Neural progenitor cell (in vitro differentiated cells): Measurements from ENCODE around the gene SPTBN4. TPM values are rescaled to one million over a fixed set of nuclear protein-coding genes. Genes with fewer than 3 reads are reported as not detected.
A peak's percentile ranks its signal among the peaks of the same experiment; 100 is the strongest.

Experiments used
- DNase-seq: peaks from one replicate; pipeline ENCODE4 v3.0.0-alpha.2; 2016; ENCODE audit warnings: low spot score
- H2AFZ ChIP-seq: fragments of 200-600 bp; sonication (generic); replicated peaks from 2 replicates; pipeline ENCODE4 v1.6.1; 2016; ENCODE audit warnings: antibody characterized with exemption
- H3F3A ChIP-seq: fragments of 200-600 bp; sonication (generic); 2 replicates; pipeline ENCODE4 v1.6.1; 2016; ENCODE audit warnings: antibody characterized with exemption, low read depth
- H3K27ac ChIP-seq: fragments of 200-600 bp; sonication (generic); 2 replicates; pipeline ENCODE4 v1.5.1; 2016; ENCODE audit warnings: mild to moderate bottlenecking
- H3K27me3 ChIP-seq: fragments of 200-600 bp; sonication (generic); 2 replicates; pipeline ENCODE4 v1.6.1; 2016; ENCODE audit warnings: mild to moderate bottlenecking, moderate library complexity
- H3K36me3 ChIP-seq: fragments of 200-600 bp; sonication (generic); 2 replicates; pipeline ENCODE4 v1.5.1; 2016
- H3K4me1 ChIP-seq: fragments of 200-600 bp; sonication (generic); 2 replicates; pipeline ENCODE4 v1.6.1; 2016; ENCODE audit warnings: mixed run types
- H3K4me2 ChIP-seq: fragments of 200-600 bp; sonication (generic); 2 replicates; pipeline ENCODE4 v1.6.1; 2016
- H3K4me3 ChIP-seq: fragments of 200-600 bp; sonication (generic); 2 replicates; pipeline ENCODE4 v1.5.1; 2016
- H3K79me2 ChIP-seq: fragments of 200-600 bp; sonication (generic); 2 replicates; pipeline ENCODE4 v1.6.1; 2016; ENCODE audit warnings: low read depth
- H3K9ac ChIP-seq: fragments of 200-600 bp; sonication (generic); 2 replicates; pipeline ENCODE4 v1.6.1; 2016
- H3K9me3 ChIP-seq: fragments of 200-600 bp; sonication (generic); 2 replicates; pipeline ENCODE4 v1.5.1; 2016; ENCODE audit warnings: low read depth
- H4K20me1 ChIP-seq: fragments of 200-600 bp; sonication (generic); 2 replicates; pipeline ENCODE4 v1.6.1; 2016; ENCODE audit warnings: low read depth
- H3K27ac Mint-ChIP-seq: 3 replicates; pipeline ENCODE4 v1.8.0; 2021; ENCODE audit warnings: mixed read lengths
- H3K27me3 Mint-ChIP-seq: 2 replicates; pipeline ENCODE4 v1.8.0; 2022; ENCODE audit warnings: low read depth, mild to moderate bottlenecking, inconsistent platforms, moderate library complexity, mixed read lengths; ENCODE audit not compliant: insufficient read depth
- H3K36me3 Mint-ChIP-seq: 3 replicates; pipeline ENCODE4 v1.8.0; 2021; ENCODE audit warnings: mixed read lengths
- H3K4me1 Mint-ChIP-seq: 3 replicates; pipeline ENCODE4 v1.8.0; 2021; ENCODE audit warnings: mixed read lengths
- H3K4me3 Mint-ChIP-seq: 3 replicates; pipeline ENCODE4 v1.8.0; 2021; ENCODE audit warnings: mild to moderate bottlenecking, moderate library complexity, mixed read lengths
- H3K9me3 Mint-ChIP-seq: 3 replicates; pipeline ENCODE4 v1.8.0; 2020; ENCODE audit warnings: mixed read lengths
- EZH2 ChIP-seq: fragments of 200-600 bp; sonication (generic); IDR thresholded peaks from 2 replicates; pipeline ENCODE4 v1.6.1; 2017; ENCODE audit warnings: antibody characterized with exemption, mild to moderate bottlenecking, moderate library complexity
- EZH2phosphoT487 ChIP-seq: fragments of 200-600 bp; sonication (generic); IDR thresholded peaks from 2 replicates; pipeline ENCODE4 v1.6.1; 2017; ENCODE audit warnings: antibody characterized with exemption
- total RNA-seq: library from RNA; depleted of rRNA; stranded (reverse); fragments of >200 nt; gene quantifications from 2 replicates; pipeline ENCODE4 v1.2.3, GENCODE V29; 2015; ENCODE audit warnings: low replicate concordance
- TF ChIP-seq, protein P1 (sequence below): fragments of 200-600 bp; sonication (generic); IDR thresholded peaks from 2 replicates; pipeline ENCODE4 v1.5.1; 2017; ENCODE audit warnings: antibody characterized with exemption, mild to moderate bottlenecking

The SPTBN4 gene
- total RNA-seq, 1 donor from 2014 or later, result 2.5 TPM

DNA sequence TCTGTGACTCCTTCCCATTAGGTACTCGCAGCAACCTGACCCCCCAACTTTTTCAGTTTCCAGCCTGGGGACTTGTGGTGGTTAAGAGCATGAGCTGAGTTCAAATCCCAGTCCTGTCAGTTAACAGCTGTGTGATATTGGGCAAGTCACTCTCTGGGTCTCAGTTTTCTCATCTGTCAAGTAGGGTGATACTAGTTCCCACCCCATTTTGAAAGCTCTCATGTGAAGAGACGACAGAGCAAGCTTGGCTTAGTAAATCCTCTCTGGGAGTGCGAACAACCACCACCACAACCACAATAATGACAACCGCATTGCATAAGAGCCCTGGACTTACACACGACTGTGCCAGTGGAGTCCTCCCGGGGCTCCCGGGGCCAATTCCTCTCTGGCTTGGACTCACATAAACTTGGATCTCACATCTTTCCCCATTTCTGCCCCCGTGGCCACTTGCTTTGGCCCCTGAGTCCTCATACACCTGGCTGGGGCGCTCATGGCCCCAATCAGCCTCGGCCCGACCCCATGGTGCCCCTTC lies 1.7 kb upstream of the SPTBN4 start:
- no peak overlapping the region for H3K27ac ChIP-seq
- H3K36me3 Mint-ChIP-seq, result no peaks in the 10 kb centered on the region

DNA sequence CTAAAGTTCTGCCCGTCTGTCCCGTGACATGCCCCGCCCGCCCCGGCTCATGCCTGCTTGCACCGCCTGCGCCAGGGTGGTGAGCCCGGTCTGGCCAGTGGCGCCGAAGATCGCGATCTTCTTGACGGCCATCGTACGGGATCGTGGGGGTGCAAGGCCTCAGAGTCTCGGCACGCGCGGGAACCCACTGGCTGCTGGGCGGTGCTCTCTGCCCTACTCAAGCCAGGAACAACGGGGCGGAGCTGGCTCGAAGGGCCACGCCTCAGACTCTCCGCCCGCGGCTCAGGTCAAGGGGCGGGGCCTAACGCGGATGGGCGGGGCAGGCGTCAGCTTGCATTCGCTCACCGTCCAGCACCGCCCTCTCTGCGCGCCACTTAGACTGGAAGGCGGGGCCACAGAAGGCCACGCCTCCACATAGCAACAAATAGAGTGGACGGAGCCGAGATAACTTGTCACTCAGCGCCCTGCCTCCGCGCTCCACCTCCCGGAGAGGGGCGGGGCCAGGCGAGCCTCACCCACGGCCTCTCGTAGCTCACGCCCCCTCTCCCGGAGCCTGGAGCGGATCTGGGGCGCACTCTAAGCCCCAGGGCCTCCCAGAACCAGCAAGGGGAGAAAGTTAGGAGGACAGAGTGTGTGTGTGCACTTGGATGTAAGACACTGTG lies 1.1 kb upstream of the SPTBN4 start, which contains the start of gene BLVRB:
Gene BLVRB, minus strand, starts transcription at position 189 of the 662 bp plus-strand sequence. Its CDS starts 57 bp downstream, at position 132.
- peak within 1 kb of the TSS; percentile 82 for H2AFZ ChIP-seq
- no peak within 1 kb of the TSS for H3K27ac Mint-ChIP-seq
- no peaks in the 10 kb centered on the region for H3K36me3 Mint-ChIP-seq
- H3K9ac ChIP-seq, result no peak within 1 kb of the TSS
- H3F3A ChIP-seq, result peaks cover 23% of the 10 kb centered on the region
- H3K4me1 ChIP-seq, result no peaks in the 10 kb centered on the region
- TF ChIP-seq EZH2 (no peak), EZH2phosphoT487 (no peak)
- TF ChIP-seq, protein P1, sequence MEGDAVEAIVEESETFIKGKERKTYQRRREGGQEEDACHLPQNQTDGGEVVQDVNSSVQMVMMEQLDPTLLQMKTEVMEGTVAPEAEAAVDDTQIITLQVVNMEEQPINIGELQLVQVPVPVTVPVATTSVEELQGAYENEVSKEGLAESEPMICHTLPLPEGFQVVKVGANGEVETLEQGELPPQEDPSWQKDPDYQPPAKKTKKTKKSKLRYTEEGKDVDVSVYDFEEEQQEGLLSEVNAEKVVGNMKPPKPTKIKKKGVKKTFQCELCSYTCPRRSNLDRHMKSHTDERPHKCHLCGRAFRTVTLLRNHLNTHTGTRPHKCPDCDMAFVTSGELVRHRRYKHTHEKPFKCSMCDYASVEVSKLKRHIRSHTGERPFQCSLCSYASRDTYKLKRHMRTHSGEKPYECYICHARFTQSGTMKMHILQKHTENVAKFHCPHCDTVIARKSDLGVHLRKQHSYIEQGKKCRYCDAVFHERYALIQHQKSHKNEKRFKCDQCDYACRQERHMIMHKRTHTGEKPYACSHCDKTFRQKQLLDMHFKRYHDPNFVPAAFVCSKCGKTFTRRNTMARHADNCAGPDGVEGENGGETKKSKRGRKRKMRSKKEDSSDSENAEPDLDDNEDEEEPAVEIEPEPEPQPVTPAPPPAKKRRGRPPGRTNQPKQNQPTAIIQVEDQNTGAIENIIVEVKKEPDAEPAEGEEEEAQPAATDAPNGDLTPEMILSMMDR, result no peak
- peak within 1 kb of the TSS; percentile 84 for H3K4me2 ChIP-seq
- peak within 1 kb of the TSS; percentile 62 for H3K4me3 ChIP-seq
- peaks cover 48% of the 10 kb centered on the region for H3K27me3 ChIP-seq
- peak within 1 kb of the TSS; percentile 82 for H3K4me3 Mint-ChIP-seq
- H3K27me3 Mint-ChIP-seq, result peaks cover 34% of the 10 kb centered on the region
- H3K4me1 Mint-ChIP-seq, result peaks cover 22% of the 10 kb centered on the region
- no peak within 1 kb of the TSS for H3K27ac ChIP-seq
- no peaks in the 10 kb centered on the region for H3K79me2 ChIP-seq
- H3K9me3 Mint-ChIP-seq, result peaks cover 5% of the 10 kb centered on the region
- H3K9me3 ChIP-seq, result no peaks in the 10 kb centered on the region
- DNase-seq, result peak; percentile 99
- no peaks in the 10 kb centered on the region for H3K36me3 ChIP-seq
- peaks cover 17% of the 10 kb centered on the region for H4K20me1 ChIP-seq

More for the DNA sequence above, 1.7 kb upstream of the SPTBN4 start:
- Histone ChIP-seq H3K9ac (no peak overlapping the region), H3K79me2 (no peaks in the 10 kb centered on the region), H3K9me3 (no peaks in the 10 kb centered on the region), H3F3A (peaks cover 23% of the 10 kb centered on the region), H3K4me1 (no peaks in the 10 kb centered on the region), H3K4me3 (peak overlapping the region; percentile 62), H3K27me3 (peaks cover 48% of the 10 kb centered on the region), H4K20me1 (peaks cover 17% of the 10 kb centered on the region), H3K36me3 (no peaks in the 10 kb centered on the region), H2AFZ (peak overlapping the region; percentile 82), H3K4me2 (peak overlapping the region; percentile 80)
- no peak for TF ChIP-seq EZH2phosphoT487
- no peak for TF ChIP-seq EZH2
- TF ChIP-seq, protein P1, result no peak
- H3K9me3 Mint-ChIP-seq, result peaks cover 5% of the 10 kb centered on the region
- peak overlapping the region; percentile 82 for H3K4me3 Mint-ChIP-seq
- H3K27ac Mint-ChIP-seq, result no peak overlapping the region
- no peak for DNase-seq
- peaks cover 22% of the 10 kb centered on the region for H3K4me1 Mint-ChIP-seq
- peaks cover 28% of the 10 kb centered on the region for H3K27me3 Mint-ChIP-seq

DNA sequence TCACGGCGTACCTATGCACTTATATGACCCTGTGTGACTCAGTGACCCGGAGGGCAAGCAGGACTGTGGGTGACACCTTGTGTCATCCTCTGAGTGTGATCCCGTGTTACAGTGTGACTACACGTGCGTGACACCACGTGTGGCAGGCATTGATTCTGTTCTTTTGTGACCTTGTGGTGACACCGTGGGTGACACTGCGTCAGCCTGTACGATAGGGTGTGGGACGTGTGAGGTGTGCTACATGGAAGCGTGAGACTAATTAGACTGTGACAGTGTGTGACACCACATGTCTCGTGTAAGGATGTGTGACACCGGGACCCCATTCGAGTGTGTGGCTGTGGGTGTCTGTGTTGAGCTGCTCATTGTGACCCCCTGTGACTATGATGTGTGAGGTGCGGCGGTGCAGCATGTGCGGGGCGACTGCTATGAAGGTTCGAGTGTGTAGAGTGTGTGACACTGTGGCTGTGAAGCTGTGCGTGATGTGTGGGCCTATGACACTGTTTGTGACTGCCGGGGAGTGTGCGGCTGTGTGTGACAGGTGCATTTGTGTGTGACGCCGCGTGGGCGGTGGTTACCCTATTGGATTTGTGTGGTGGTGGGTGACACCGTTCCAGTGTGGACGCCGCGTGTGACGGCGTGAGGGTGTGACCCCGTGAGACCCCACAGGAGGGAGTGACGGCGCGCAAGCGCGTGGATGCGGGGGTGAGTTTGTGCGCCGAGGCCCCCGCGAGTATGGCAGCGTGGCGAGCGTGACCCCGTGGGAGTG lies 399 bp upstream of the SPTBN4 start:
- no peak overlapping the region for H2AFZ ChIP-seq
- DNase-seq, result peak; percentile 10
- Mint-ChIP-seq H3K27me3 (peaks cover 36% of the 10 kb centered on the region), H3K4me1 (peaks cover 22% of the 10 kb centered on the region), H3K36me3 (no peaks in the 10 kb centered on the region), H3K9me3 (peaks cover 5% of the 10 kb centered on the region), H3K4me3 (peak overlapping the region; percentile 82), H3K27ac (no peak overlapping the region)
- peaks cover 48% of the 10 kb centered on the region for H3K27me3 ChIP-seq
- H3K36me3 ChIP-seq, result no peaks in the 10 kb centered on the region
- H3K4me1 ChIP-seq, result no peaks in the 10 kb centered on the region
- H4K20me1 ChIP-seq, result peaks cover 17% of the 10 kb centered on the region
- TF ChIP-seq, protein P1, result no peak
- TF ChIP-seq EZH2phosphoT487, result peak; percentile 44
- TF ChIP-seq EZH2, result no peak
- H3K4me3 ChIP-seq, result peak overlapping the region; percentile 48
- peaks cover 23% of the 10 kb centered on the region for H3F3A ChIP-seq
- H3K27ac ChIP-seq, result no peak overlapping the region
- H3K9ac ChIP-seq, result no peak overlapping the region
- H3K4me2 ChIP-seq, result peak overlapping the region; percentile 84
- H3K9me3 ChIP-seq, result no peaks in the 10 kb centered on the region
- H3K79me2 ChIP-seq, result no peaks in the 10 kb centered on the region
